Endothelial cell of umbilical vein (primary cell): Measurements from ENCODE around the gene TMEM132A. TPM values are rescaled to one million over a fixed set of nuclear protein-coding genes. Genes with fewer than 3 reads are reported as not detected.

ENCODE experiments used
- BruUV-seq: library from RNA; stranded (reverse); fragments of 400-500 nt; replicated peaks from 2 replicates; lab custom pipeline; 2021; lab: Mats Ljungman, UMichigan
- CTCF ChIA-PET: fragments of 300-600, 350-600 bp; sonication (Branson Sonifier 250); formaldehyde crosslinking; loops from one replicate; lab custom pipeline; 2021; ENCODE audit warnings: antibody characterized with exemption, inconsistent platforms; lab: Charles Lee
- POLR2A ChIA-PET: fragments of 300-600, 350-600 bp; sonication (Branson Sonifier 250); formaldehyde crosslinking; loops from one replicate; lab custom pipeline; 2021; ENCODE audit warnings: antibody characterized with exemption, inconsistent platforms; lab: Charles Lee
- DNase-seq: peaks from one replicate; pipeline ENCODE4 v3.0.0-alpha.2; 2011; ENCODE audit warnings: low read depth, low spot score
- FAIRE-seq: peaks from 2 replicates; lab custom pipeline; 2011; peaks lifted over from hg19 to GRCh38; lab: Jason Lieb, UNC
- H2AFZ ChIP-seq: 2 replicates; pipeline ENCODE4 v1.6.0; 2012; ENCODE audit warnings: low read depth, low read length, control low read depth, inconsistent platforms
- H3K27ac ChIP-seq: 2 replicates; pipeline ENCODE4 v1.5.1; 2011; ENCODE audit warnings: low read depth, mild to moderate bottlenecking, control low read depth, low read length, moderate library complexity; ENCODE audit not compliant: insufficient read depth
- H3K27me3 ChIP-seq, 2 experiments: 2 replicates each; pipeline versions ENCODE4 v1.6.0 to v1.6.1; 2011; ENCODE audit warnings: low read length in 2 of 2, mixed read lengths in 1 of 2; ENCODE audit not compliant: control insufficient read depth in 2 of 2, insufficient read depth in 2 of 2
- H3K36me3 ChIP-seq, 2 experiments: 2 replicates in 1 of 2; 3 replicates in 1 of 2; pipeline ENCODE4 v1.5.1; 2011; ENCODE audit warnings: low read length in 2 of 2, mild to moderate bottlenecking in 1 of 2, moderate library complexity in 1 of 2; ENCODE audit not compliant: control insufficient read depth in 2 of 2, insufficient read depth in 2 of 2; ENCODE audit errors: extremely low read depth in 1 of 2
- H3K4me1 ChIP-seq: 3 replicates; pipeline ENCODE4 v1.5.1; 2011; ENCODE audit warnings: mild to moderate bottlenecking, low read length; ENCODE audit not compliant: control insufficient read depth, insufficient read depth; ENCODE audit errors: extremely low read depth
- H3K4me2 ChIP-seq: 2 replicates; pipeline ENCODE4 v1.6.1; 2011; ENCODE audit warnings: low read length, control low read depth, mixed read lengths; ENCODE audit not compliant: insufficient read depth
- H3K4me3 ChIP-seq, 3 experiments: fragments of 200-600 bp in 1 of 3; sonication (generic), shearing (Covaris generic) in 1 of 3; replicated peaks in 1 of 3; 2 replicates each; pipeline ENCODE4 v1.5.1; 2011 to 2016; ENCODE audit warnings: control low read depth in 3 of 3, low read length in 3 of 3, mild to moderate bottlenecking in 2 of 3, inconsistent platforms in 1 of 3, low read depth in 1 of 3, moderate library complexity in 1 of 3; ENCODE audit not compliant: insufficient read depth in 1 of 3
- H3K79me2 ChIP-seq: 2 replicates; pipeline ENCODE4 v1.6.0; 2012; ENCODE audit warnings: low read length, inconsistent platforms; ENCODE audit not compliant: control insufficient read depth, insufficient read depth
- H3K9ac ChIP-seq: replicated peaks from 2 replicates; pipeline ENCODE3; 2011; ENCODE audit warnings: low read length, control low read depth; ENCODE audit not compliant: insufficient read depth; ENCODE audit errors: extremely low read depth
- H3K9me1 ChIP-seq: replicated peaks from 3 replicates; pipeline ENCODE4 v1.6.0; 2011; ENCODE audit warnings: mild to moderate bottlenecking, low read length; ENCODE audit not compliant: control insufficient read depth, insufficient read depth; ENCODE audit errors: extremely low read depth
- H3K9me3 ChIP-seq: replicated peaks from 2 replicates; pipeline ENCODE4 v1.5.1; 2012; ENCODE audit warnings: low read length, inconsistent platforms; ENCODE audit not compliant: control insufficient read depth, insufficient read depth
- H4K20me1 ChIP-seq: replicated peaks from 2 replicates; pipeline ENCODE3; 2011; ENCODE audit warnings: mild to moderate bottlenecking, low read length; ENCODE audit not compliant: control insufficient read depth, insufficient read depth; ENCODE audit errors: extremely low read depth
- CTCF ChIP-seq, 2 donors: IDR thresholded peaks; 1 replicate in 1 of 2; 2 replicates in 1 of 2; pipeline ENCODE4 v1.5.1; 2011; ENCODE audit warnings: low read length in 2 of 2, mild to moderate bottlenecking in 2 of 2, moderate library complexity in 2 of 2, control low read depth in 1 of 2, inconsistent platforms in 1 of 2, low read depth in 1 of 2; ENCODE audit not compliant: insufficient read depth in 1 of 2; ENCODE audit errors: extremely low read depth in 1 of 2
- EZH2 ChIP-seq: IDR thresholded peaks from 2 replicates; pipeline ENCODE4 v1.6.1; 2012; ENCODE audit warnings: borderline replicate concordance, low read depth, mild to moderate bottlenecking, moderate library complexity, low read length, inconsistent platforms; ENCODE audit not compliant: severe bottlenecking
- FOS ChIP-seq: IDR thresholded peaks from 2 replicates; pipeline ENCODE4 v1.6.1; 2011; ENCODE audit warnings: mild to moderate bottlenecking, low read length, moderate library complexity, borderline replicate concordance; ENCODE audit not compliant: insufficient read depth
- GATA2 ChIP-seq: IDR thresholded peaks from 2 replicates; pipeline ENCODE4 v1.7.0; 2011; ENCODE audit warnings: low read depth, mild to moderate bottlenecking, moderate library complexity, mixed read lengths, low read length; ENCODE audit not compliant: insufficient read length, insufficient read depth
- JUN ChIP-seq: IDR thresholded peaks from 2 replicates; pipeline ENCODE4 v1.6.1; 2011; ENCODE audit warnings: borderline replicate concordance, low read depth; ENCODE audit not compliant: insufficient read length, insufficient read depth
- MYC ChIP-seq: IDR thresholded peaks from one replicate; pipeline ENCODE4 v1.6.1; 2011; ENCODE audit warnings: mild to moderate bottlenecking, low read depth, low read length
- POLR2A ChIP-seq: IDR thresholded peaks from 2 replicates; pipeline ENCODE4 v1.6.1; 2012; ENCODE audit warnings: low read depth, mild to moderate bottlenecking, control low read depth, low read length
- POLR2AphosphoS5 ChIP-seq: IDR thresholded peaks from 2 replicates; pipeline ENCODE4 v1.6.1; 2012; ENCODE audit warnings: low read depth, mild to moderate bottlenecking, control low read depth, low read length, moderate library complexity; ENCODE audit not compliant: insufficient read depth
- dilution Hi-C: fragments of 300-500 bp; cut with MboI; formaldehyde crosslinking; loops from one replicate; pipeline ENCODE4 v1.15.0; 2019; ENCODE audit warnings: low sequenced_read_pairs; ENCODE audit not compliant: extremely low pct_ligation_motif_present
- intact Hi-C: fragments of 100-400 bp; cut with micrococcal nuclease; formaldehyde crosslinking; loops from one replicate; pipeline ENCODE4 v1.10.0; 2022
- polyA plus RNA-seq, 4 experiments: library from polyadenylated mRNA; depleted of rRNA in 3 of 4; stranded (reverse) in 3 of 4; unstranded in 1 of 4; fragments of >200 nt; gene quantifications; 2 replicates each; pipeline versions ENCODE4 v1.2.1 to v1.2.3, GENCODE V29; 2011 to 2012; ENCODE audit warnings: missing spikeins in 1 of 4
- total RNA-seq: library from RNA; stranded (reverse); gene quantifications from 2 replicates; pipeline ENCODE4 v1.2.3, GENCODE V29; 2021
- TF ChIP-seq, protein P1 (sequence below): IDR thresholded peaks from 2 replicates; pipeline ENCODE4 v1.6.1; 2011; ENCODE audit not compliant: insufficient read depth, insufficient read length

Gene TMEM132A
- total and polyA plus RNA-seq, 2 donors (not counting 3 experiments of a cell fraction or from before 2014, with no cell fraction given) = 74.3 to 106 TPM

- no peaks in the 10 kb centered on the region for H3K9me3 ChIP-seq
- CTCF ChIA-PET = interaction anchor here (1.2 kb wide), 1 partner anchor 14 kb away, joined by 3 read pairs; no protein-coding TSS in a partner anchor
- TF ChIP-seq EZH2 = no peak
- TF ChIP-seq, protein P1, sequence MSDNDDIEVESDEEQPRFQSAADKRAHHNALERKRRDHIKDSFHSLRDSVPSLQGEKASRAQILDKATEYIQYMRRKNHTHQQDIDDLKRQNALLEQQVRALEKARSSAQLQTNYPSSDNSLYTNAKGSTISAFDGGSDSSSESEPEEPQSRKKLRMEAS = no peak
- no peak for TF ChIP-seq GATA2
- TF ChIP-seq POLR2AphosphoS5 = no peak
- no peak for TF ChIP-seq POLR2A
- TF ChIP-seq CTCF (IDR thresholded peaks at IDR 0.05; ENCODE audit: extremely low read depth in 1 of 2, insufficient read depth in 1 of 2, low read depth in 1 of 2, low read length in 2 of 2) = no peak
- no peaks in the 10 kb centered on the region for H3K4me1 ChIP-seq
- peaks cover 3 to 9% of the 10 kb centered on the region in 2 experiments for H3K27me3 ChIP-seq
- H3K4me2 ChIP-seq = no peak overlapping the region
- H3K9me1 ChIP-seq = no peaks in the 10 kb centered on the region
- no peak overlapping the region for H3K9ac ChIP-seq
- H3K36me3 ChIP-seq = no peaks in the 10 kb centered on the region
- POLR2A ChIA-PET = no interaction called here
- DNase-seq (no peak), FAIRE-seq (no peak)
- dilution Hi-C loops = no loop called here
- H3K4me3 ChIP-seq = no peak overlapping the region
- H3K79me2 ChIP-seq = no peaks in the 10 kb centered on the region
- no peak overlapping the region for H3K27ac ChIP-seq
- intact Hi-C loops = no loop called here
- H4K20me1 ChIP-seq = no peaks in the 10 kb centered on the region
- no TSS peak for BruUV-seq
- no peak overlapping the region for H2AFZ ChIP-seq
Observed at GRCh38 chr11:60984149-60984548, 59.9 kb downstream of the TMEM132A start.

DNA sequence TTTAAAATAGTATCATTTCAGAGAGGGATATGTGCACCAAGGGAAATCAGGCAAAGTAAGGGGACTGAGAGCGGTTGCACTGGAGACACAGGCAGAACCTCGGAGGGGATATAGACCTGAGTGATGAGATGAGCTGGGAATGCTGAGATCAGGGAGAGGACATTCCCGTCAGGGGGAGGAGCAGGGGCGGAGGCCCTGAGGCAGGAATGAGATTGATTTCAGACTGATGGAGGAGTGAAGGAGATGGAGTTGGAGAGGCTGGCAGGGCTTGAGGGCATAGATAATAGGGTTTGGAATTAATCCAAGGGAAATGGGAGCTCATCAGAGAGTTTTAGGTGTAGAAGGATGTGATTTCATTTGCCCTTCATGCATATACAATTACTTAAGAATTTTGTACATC is 60.4 kb downstream of the TMEM132A start:
- Histone ChIP-seq H3K79me2 (no peaks in the 10 kb centered on the region), H3K4me2 (no peak overlapping the region), H3K27ac (no peak overlapping the region), H4K20me1 (no peaks in the 10 kb centered on the region), H2AFZ (no peak overlapping the region), H3K4me1 (no peaks in the 10 kb centered on the region), H3K4me3 (no peak overlapping the region), H3K9me3 (no peaks in the 10 kb centered on the region), H3K27me3 (peaks cover 4 to 13% of the 10 kb centered on the region in 2 experiments), H3K36me3 (no peaks in the 10 kb centered on the region), H3K9ac (no peak overlapping the region), H3K9me1 (no peaks in the 10 kb centered on the region)
- intact Hi-C loops (no loop called here), dilution Hi-C loops (no loop called here)
- DNase-seq = no peak
- ChIA-PET CTCF (interaction anchor here (1.2 kb wide), 1 partner anchor 15 kb away, joined by 3 read pairs; no protein-coding TSS in a partner anchor), POLR2A (no interaction called here)
- no peak for FAIRE-seq
- TF ChIP-seq POLR2A = no peak
- no peak for TF ChIP-seq POLR2AphosphoS5
- no peak for TF ChIP-seq MYC
- TF ChIP-seq CTCF (IDR thresholded peaks at IDR 0.05; ENCODE audit: extremely low read depth in 1 of 2, insufficient read depth in 1 of 2, low read depth in 1 of 2, low read length in 2 of 2) = no peak
- TF ChIP-seq GATA2 = no peak
- no peak for TF ChIP-seq FOS
- TF ChIP-seq EZH2 = no peak
- no peak for TF ChIP-seq JUN
- TF ChIP-seq, protein P1 = no peak
- no TSS peak for BruUV-seq
